Peyer's patch (tissue), 4 donors: ENCODE data around the gene PEAK1. TPM values are rescaled to one million over a fixed set of nuclear protein-coding genes. Genes with fewer than 3 reads are reported as not detected.

ENCODE experiments used
- DNase-seq, 3 donors: peaks; one replicate each; pipeline ENCODE4 v3.0.0-alpha.2; 2017 to 2019
- H3K27ac ChIP-seq, 4 donors: fragments of 200-600 bp; sonication (generic); one replicate each; pipeline ENCODE4 v1.5.1; 2016 to 2019
- H3K27me3 ChIP-seq, 2 donors: fragments of 200-600 bp; sonication (generic); one replicate each; pipeline ENCODE4 v1.5.1; 2019
- H3K36me3 ChIP-seq, 3 donors: fragments of 200-600 bp; sonication (generic); one replicate each; pipeline ENCODE4 v1.5.1; 2016 to 2019
- H3K4me1 ChIP-seq, 4 donors: fragments of 200-600 bp; sonication (generic); one replicate each; pipeline ENCODE4 v1.5.1; 2016 to 2019
- H3K4me3 ChIP-seq, 4 donors: fragments of 200-600 bp; sonication (generic); 1 replicate in 3 of 4; 2 replicates in 1 of 4; pipeline ENCODE4 v1.5.1; 2016 to 2019; ENCODE audit warnings: mild to moderate bottlenecking in 1 of 4
- H3K9me3 ChIP-seq, 4 donors: fragments of 200-600 bp; sonication (generic); one replicate each; pipeline ENCODE4 v1.5.1; 2016 to 2019; ENCODE audit warnings: mild to moderate bottlenecking in 1 of 4
- POLR2A ChIP-seq, 2 donors: fragments of 450-650 bp; IDR thresholded peaks; one replicate each; pipeline ENCODE4 v1.5.1; 2017; ENCODE audit warnings: antibody characterized with exemption in 2 of 2, mild to moderate bottlenecking in 2 of 2, moderate library complexity in 2 of 2
- total RNA-seq, 4 donors: library from RNA; depleted of rRNA; stranded (reverse); fragments of >200 nt; gene quantifications; one replicate each; pipeline ENCODE4 v1.1.0, GENCODE V29; 2016
- TF ChIP-seq, protein P1 (sequence below), 6 experiments: fragments of 450-650 bp in 4 of 6; fragments of 200-600 bp in 2 of 6; sonication (generic) in 1 of 6; IDR thresholded peaks; one replicate each; pipeline ENCODE4 v1.5.1; 2017 to 2019; ENCODE audit warnings: antibody characterized with exemption in 6 of 6, mild to moderate bottlenecking in 3 of 6, moderate library complexity in 1 of 6

The PEAK1 gene
- total RNA-seq, 4 donors from 2014 or later, result 28.7 to 81.7 (median 52.4) TPM

DNA sequence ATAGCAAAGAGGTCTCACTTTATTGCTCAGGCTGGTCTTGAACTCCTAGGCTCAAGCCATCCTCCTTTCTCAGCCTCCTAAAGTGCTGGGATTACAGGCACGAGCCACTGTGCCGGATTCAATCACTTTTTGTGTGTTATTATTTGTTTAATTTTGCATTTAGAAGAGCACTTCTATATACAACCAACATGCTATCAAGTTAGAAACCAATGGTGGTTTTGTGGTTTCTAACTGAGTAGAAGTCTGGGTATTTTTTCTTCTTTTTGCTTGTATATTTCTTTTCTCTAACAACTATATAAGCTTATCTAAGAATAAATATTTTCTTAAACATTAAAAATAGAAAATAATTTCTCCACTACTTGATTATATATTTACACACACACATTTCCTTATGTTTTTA lies 86.7 kb downstream of the PEAK1 start:
- no peak for DNase-seq
- Histone ChIP-seq H3K27me3 (no peaks in the 10 kb centered on the region), H3K36me3 (no peaks in the 10 kb centered on the region), H3K4me3 (no peak overlapping the region), H3K27ac (no peak overlapping the region), H3K4me1 (no peaks in the 10 kb centered on the region), H3K9me3 (no peaks in the 10 kb centered on the region)
- no peak for TF ChIP-seq POLR2A (IDR thresholded peaks at IDR 0.05)
- TF ChIP-seq, protein P1, sequence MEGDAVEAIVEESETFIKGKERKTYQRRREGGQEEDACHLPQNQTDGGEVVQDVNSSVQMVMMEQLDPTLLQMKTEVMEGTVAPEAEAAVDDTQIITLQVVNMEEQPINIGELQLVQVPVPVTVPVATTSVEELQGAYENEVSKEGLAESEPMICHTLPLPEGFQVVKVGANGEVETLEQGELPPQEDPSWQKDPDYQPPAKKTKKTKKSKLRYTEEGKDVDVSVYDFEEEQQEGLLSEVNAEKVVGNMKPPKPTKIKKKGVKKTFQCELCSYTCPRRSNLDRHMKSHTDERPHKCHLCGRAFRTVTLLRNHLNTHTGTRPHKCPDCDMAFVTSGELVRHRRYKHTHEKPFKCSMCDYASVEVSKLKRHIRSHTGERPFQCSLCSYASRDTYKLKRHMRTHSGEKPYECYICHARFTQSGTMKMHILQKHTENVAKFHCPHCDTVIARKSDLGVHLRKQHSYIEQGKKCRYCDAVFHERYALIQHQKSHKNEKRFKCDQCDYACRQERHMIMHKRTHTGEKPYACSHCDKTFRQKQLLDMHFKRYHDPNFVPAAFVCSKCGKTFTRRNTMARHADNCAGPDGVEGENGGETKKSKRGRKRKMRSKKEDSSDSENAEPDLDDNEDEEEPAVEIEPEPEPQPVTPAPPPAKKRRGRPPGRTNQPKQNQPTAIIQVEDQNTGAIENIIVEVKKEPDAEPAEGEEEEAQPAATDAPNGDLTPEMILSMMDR (IDR thresholded peaks at IDR 0.05), result no peak

DNA sequence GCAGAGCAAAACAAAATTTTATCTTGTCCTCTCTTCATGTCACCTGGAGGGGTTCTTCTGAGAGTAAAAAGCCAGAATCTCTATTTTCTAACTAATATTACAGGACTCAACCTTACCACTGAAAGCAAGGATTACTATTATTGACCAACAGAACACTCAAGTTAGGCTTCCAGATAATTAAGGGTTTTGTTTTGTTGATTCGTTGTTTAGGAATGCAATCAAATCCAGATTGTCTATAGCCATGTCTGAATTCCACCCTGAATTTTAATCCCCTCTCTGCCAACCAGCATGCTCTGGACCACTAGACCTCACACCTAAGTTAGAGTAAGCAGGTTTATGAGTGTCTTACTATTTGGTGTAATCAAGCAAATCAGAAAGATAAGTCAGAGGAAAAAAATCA lies 90.7 kb downstream of the PEAK1 start:
- no peak overlapping the region for H3K4me3 ChIP-seq
- TF ChIP-seq, protein P1 (IDR thresholded peaks at IDR 0.05), result no peak
- no peak for TF ChIP-seq POLR2A (IDR thresholded peaks at IDR 0.05)
- no peaks in the 10 kb centered on the region for H3K36me3 ChIP-seq
- no peaks in the 10 kb centered on the region for H3K9me3 ChIP-seq
- no peak overlapping the region for H3K27ac ChIP-seq
- H3K4me1 ChIP-seq, result no peaks in the 10 kb centered on the region
- no peak for DNase-seq
- no peaks in the 10 kb centered on the region for H3K27me3 ChIP-seq

DNA sequence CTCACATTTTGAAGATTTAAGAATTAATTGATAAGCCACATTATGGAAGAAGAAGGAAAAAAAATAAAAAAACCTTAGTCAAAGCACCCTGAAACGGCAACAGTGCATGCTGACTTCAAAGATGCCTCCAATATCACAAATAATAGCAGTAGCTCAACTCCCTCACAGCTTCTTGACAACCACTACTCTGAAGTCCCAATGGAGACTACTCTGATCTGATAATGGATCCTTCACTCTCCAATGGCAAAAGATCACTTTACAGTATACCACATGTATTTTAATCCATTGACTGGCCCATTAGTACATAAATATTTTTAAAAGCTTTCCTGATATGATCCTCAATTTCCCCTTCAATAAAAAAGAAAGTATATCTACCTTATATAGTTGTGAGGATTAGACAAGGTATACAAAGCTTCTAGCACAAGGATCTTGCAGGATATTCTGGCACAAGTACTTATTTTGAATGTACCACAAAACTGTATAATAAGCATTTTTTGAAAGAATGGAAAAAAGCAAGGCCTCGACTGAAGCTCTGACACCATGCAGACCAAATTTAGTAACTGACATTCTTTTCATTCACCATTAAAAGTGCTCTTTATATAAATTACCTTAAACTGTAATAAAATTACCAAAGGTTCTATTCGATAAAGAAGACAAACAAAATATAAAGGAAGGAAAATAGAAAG lies 91.9 kb downstream of the PEAK1 start:
- no peak overlapping the region for H3K27ac ChIP-seq
- TF ChIP-seq, protein P1 (IDR thresholded peaks at IDR 0.05), result no peak
- no peak for TF ChIP-seq POLR2A (IDR thresholded peaks at IDR 0.05)
- no peaks in the 10 kb centered on the region for H3K4me1 ChIP-seq

DNA sequence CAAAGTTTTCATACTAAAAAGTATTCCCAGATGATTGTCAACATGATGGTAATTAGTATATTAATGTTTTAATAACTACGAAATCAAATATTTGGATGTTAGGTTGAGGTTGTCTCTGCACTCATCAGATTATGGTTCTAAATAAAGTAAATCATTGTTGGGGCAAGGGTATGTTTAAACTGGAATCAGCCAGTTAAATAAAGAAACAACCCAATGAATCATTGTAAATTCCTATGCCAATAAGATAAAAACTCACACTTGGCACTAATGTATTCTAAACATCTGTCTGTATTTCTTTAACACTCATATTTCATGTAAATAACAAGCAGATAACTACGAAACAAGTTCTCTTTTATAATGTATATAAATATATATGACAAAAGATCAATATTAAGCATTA lies 92.7 kb downstream of the PEAK1 start:
- Histone ChIP-seq H3K36me3 (no peaks in the 10 kb centered on the region), H3K9me3 (no peaks in the 10 kb centered on the region), H3K27me3 (no peaks in the 10 kb centered on the region), H3K4me3 (no peak overlapping the region), H3K27ac (no peak overlapping the region), H3K4me1 (no peaks in the 10 kb centered on the region)
- no peak for DNase-seq
- no peak for TF ChIP-seq POLR2A (IDR thresholded peaks at IDR 0.05)
- TF ChIP-seq, protein P1 (IDR thresholded peaks at IDR 0.05), result no peak

More for the DNA sequence above, 91.9 kb downstream of the PEAK1 start:
- Histone ChIP-seq H3K27me3 (no peaks in the 10 kb centered on the region), H3K36me3 (no peaks in the 10 kb centered on the region), H3K9me3 (no peaks in the 10 kb centered on the region), H3K4me3 (no peak overlapping the region)
- no peak for DNase-seq

DNA sequence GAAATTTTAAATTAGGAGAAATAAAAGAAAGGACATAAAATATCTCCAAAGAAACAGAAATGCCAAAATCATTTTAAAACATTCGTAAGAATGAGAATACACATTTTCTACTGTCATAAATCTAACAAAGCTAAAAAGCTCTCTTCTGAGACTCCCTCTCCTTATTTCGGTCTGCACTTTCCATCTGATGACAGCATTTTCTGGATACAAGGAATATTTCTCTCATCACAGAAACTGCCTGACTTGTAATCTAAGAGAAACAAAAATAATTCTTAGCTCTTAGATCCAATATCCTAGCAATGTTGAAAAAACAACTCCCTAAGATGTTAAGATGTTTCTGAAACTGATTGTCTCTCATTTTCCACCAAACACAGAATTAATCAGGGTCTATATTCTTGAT lies 93.5 kb downstream of the PEAK1 start:
- H3K27ac ChIP-seq, result no peak overlapping the region
- TF ChIP-seq, protein P1 (IDR thresholded peaks at IDR 0.05), result no peak
- no peak for TF ChIP-seq POLR2A (IDR thresholded peaks at IDR 0.05)
- DNase-seq, result no peak

More for the DNA sequence above, 93.5 kb downstream of the PEAK1 start:
- Histone ChIP-seq H3K9me3 (no peaks in the 10 kb centered on the region), H3K4me1 (no peaks in the 10 kb centered on the region), H3K4me3 (no peak overlapping the region), H3K36me3 (no peaks in the 10 kb centered on the region), H3K27me3 (no peaks in the 10 kb centered on the region)
